ENCODE data around the gene KCNT2.

The KCNT2 gene

GRCh38 chr1:196366817-196367495 lies 241.3 kb downstream of the KCNT2 start:
- H3K4me1 ChIP-seq (ENCODE audit: control insufficient read depth, insufficient read depth, low read length), result no peaks in the 10 kb centered on the region
- H3K27ac ChIP-seq (ENCODE audit: extremely low read depth, low read depth, low read length), result no peak overlapping the region
- TF ChIP-seq ZBTB1 (tag by site-specific recombination; IDR thresholded peaks at IDR 0.05) (no peak), ZNF404 (tag by site-specific recombination; IDR thresholded peaks at IDR 0.05) (no peak), ZXDB (tag by site-specific recombination; IDR thresholded peaks at IDR 0.05) (no peak), ZNF426 (tag by site-specific recombination; IDR thresholded peaks at IDR 0.05) (no peak), ZNF76 (tag by site-specific recombination; IDR thresholded peaks at IDR 0.05; ENCODE audit: borderline replicate concordance, low read depth) (no peak), ZNF274 (IDR thresholded peaks at IDR 0.05; ENCODE audit: low read length) (no peak), ZNF274 (tag by site-specific recombination; IDR thresholded peaks at IDR 0.05; ENCODE audit: borderline replicate concordance) (no peak), ZFP41 (tag by site-specific recombination; IDR thresholded peaks at IDR 0.05; ENCODE audit: borderline replicate concordance) (no peak), ZNF366 (tag by site-specific recombination; conservative IDR thresholded peaks at IDR 0.05) (no peak), ZNF121 (tag by site-specific recombination; IDR thresholded peaks at IDR 0.05) (no peak), ZNF184 (tag by site-specific recombination; IDR thresholded peaks at IDR 0.05) (no peak)
- TF ChIP-seq, protein P1, sequence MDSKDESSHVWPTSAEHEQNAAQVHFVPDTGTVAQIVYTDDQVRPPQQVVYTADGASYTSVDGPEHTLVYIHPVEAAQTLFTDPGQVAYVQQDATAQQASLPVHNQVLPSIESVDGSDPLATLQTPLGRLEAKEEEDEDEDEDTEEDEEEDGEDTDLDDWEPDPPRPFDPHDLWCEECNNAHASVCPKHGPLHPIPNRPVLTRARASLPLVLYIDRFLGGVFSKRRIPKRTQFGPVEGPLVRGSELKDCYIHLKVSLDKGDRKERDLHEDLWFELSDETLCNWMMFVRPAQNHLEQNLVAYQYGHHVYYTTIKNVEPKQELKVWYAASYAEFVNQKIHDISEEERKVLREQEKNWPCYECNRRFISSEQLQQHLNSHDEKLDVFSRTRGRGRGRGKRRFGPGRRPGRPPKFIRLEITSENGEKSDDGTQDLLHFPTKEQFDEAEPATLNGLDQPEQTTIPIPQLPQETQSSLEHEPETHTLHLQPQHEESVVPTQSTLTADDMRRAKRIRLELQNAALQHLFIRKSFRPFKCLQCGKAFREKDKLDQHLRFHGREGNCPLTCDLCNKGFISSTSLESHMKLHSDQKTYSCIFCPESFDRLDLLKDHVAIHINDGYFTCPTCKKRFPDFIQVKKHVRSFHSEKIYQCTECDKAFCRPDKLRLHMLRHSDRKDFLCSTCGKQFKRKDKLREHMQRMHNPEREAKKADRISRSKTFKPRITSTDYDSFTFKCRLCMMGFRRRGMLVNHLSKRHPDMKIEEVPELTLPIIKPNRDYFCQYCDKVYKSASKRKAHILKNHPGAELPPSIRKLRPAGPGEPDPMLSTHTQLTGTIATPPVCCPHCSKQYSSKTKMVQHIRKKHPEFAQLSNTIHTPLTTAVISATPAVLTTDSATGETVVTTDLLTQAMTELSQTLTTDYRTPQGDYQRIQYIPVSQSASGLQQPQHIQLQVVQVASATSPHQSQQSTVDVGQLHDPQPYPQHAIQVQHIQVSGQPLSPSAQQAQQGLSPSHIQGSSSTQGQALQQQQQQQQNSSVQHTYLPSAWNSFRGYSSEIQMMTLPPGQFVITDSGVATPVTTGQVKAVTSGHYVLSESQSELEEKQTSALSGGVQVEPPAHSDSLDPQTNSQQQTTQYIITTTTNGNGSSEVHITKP (tag by site-specific recombination; IDR thresholded peaks at IDR 0.05), result no peak
- TF ChIP-seq, protein P2, sequence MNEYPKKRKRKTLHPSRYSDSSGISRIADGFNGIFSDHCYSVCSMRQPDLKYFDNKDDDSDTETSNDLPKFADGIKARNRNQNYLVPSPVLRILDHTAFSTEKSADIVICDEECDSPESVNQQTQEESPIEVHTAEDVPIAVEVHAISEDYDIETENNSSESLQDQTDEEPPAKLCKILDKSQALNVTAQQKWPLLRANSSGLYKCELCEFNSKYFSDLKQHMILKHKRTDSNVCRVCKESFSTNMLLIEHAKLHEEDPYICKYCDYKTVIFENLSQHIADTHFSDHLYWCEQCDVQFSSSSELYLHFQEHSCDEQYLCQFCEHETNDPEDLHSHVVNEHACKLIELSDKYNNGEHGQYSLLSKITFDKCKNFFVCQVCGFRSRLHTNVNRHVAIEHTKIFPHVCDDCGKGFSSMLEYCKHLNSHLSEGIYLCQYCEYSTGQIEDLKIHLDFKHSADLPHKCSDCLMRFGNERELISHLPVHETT (tag by site-specific recombination; IDR thresholded peaks at IDR 0.05), result no peak
- CTCF ChIA-PET, result no interaction called here
- H3K9me3 ChIP-seq (ENCODE audit: control insufficient read depth, insufficient read depth, low read depth, low read length), result no peaks in the 10 kb centered on the region
- POLR2A ChIA-PET, result no interaction called here
- H3K4me3 ChIP-seq (ENCODE audit: low read depth, low read length), result no peak overlapping the region
- no peaks in the 10 kb centered on the region for H3K36me3 ChIP-seq (ENCODE audit: control insufficient read depth in 2 of 2, insufficient read depth in 1 of 2, low read length in 2 of 2)

DNA sequence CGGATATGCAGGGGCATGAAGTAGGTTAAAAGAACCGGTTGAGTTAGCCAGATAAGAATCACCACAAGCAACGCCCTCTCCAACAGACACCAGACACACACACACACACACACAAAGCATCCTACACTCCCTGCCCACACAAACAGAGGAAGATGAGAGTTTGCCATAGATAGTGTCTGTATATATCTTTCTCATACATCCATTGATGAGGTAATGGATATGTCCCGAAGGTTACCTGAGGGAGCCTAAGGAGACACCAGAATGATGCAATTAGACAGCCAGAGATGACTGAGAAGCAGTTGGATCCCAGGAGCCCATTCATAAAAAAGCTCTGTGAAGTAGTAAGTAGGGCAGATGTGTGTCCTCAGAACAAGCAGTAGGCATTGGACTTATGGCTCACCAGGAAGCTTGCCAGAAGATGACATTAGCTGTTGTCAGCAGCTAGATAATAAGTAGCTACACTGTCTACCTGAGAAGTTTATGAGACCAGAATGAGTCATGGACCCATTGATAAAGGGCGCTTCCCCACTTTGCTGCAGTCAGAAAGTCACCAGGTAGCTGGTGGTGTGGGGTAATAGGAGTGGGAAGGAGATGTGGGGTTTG lies 247.0 kb downstream of the KCNT2 start:
- no peak for TF ChIP-seq ZNF133 (tag by site-specific recombination; IDR thresholded peaks at IDR 0.05)
- TF ChIP-seq ZBTB1 (tag by site-specific recombination; IDR thresholded peaks at IDR 0.05), result no peak
- TF ChIP-seq ZNF423 (tag by site-specific recombination; IDR thresholded peaks at IDR 0.05), result no peak
- TF ChIP-seq SP3 (tag by site-specific recombination; IDR thresholded peaks at IDR 0.05), result no peak
- TF ChIP-seq SCRT1 (tag by site-specific recombination; IDR thresholded peaks at IDR 0.05; ENCODE audit: borderline replicate concordance), result no peak
- no peaks in the 10 kb centered on the region for H3K4me1 ChIP-seq (ENCODE audit: control insufficient read depth, insufficient read depth, low read length)
- CTCF ChIA-PET, result no interaction called here
- H3K4me3 ChIP-seq (ENCODE audit: low read depth, low read length), result no peak overlapping the region
- POLR2A ChIA-PET, result no interaction called here
- H3K36me3 ChIP-seq (ENCODE audit: control insufficient read depth in 2 of 2, insufficient read depth in 1 of 2, low read length in 2 of 2), result no peaks in the 10 kb centered on the region
- H3K9me3 ChIP-seq (ENCODE audit: control insufficient read depth, insufficient read depth, low read depth, low read length), result no peaks in the 10 kb centered on the region
- H3K27ac ChIP-seq (ENCODE audit: extremely low read depth, low read depth, low read length), result no peak overlapping the region

DNA sequence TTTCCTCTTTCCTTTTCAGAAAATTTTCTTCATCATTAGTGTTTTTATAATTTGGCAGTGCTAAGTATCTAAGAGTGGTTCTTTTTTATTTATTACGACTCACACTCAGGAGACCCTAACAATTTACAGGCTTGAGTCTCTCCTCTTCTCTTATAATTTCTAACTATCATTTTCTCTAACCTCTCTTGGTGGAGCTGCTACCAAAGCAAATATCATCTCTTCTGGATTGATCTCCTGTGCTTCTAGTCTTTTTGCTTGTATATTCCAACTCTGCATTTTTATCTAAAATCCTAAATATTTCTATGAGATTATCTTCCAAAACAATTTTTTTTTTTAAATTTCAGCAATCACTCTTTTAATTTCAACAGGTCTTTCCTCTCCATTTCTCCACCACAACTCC lies 250.3 kb downstream of the KCNT2 start:
- ChIA-PET POLR2A (no interaction called here), CTCF (interaction anchor here (0.5 to 1.7 kb wide), 4 partner anchors 15 to 303 kb away, joined by 3 to 4 read pairs (median 3); no protein-coding TSS in a partner anchor)
- H3K4me3 ChIP-seq (ENCODE audit: low read depth, low read length), result no peak overlapping the region
- no peaks in the 10 kb centered on the region for H3K9me3 ChIP-seq (ENCODE audit: control insufficient read depth, insufficient read depth, low read depth, low read length)
- H3K4me1 ChIP-seq (ENCODE audit: control insufficient read depth, insufficient read depth, low read length), result no peaks in the 10 kb centered on the region
- no peaks in the 10 kb centered on the region for H3K36me3 ChIP-seq (ENCODE audit: control insufficient read depth in 2 of 2, insufficient read depth in 1 of 2, low read length in 2 of 2)
- no peak overlapping the region for H3K27ac ChIP-seq (ENCODE audit: extremely low read depth, low read depth, low read length)
- TF ChIP-seq, protein P3, sequence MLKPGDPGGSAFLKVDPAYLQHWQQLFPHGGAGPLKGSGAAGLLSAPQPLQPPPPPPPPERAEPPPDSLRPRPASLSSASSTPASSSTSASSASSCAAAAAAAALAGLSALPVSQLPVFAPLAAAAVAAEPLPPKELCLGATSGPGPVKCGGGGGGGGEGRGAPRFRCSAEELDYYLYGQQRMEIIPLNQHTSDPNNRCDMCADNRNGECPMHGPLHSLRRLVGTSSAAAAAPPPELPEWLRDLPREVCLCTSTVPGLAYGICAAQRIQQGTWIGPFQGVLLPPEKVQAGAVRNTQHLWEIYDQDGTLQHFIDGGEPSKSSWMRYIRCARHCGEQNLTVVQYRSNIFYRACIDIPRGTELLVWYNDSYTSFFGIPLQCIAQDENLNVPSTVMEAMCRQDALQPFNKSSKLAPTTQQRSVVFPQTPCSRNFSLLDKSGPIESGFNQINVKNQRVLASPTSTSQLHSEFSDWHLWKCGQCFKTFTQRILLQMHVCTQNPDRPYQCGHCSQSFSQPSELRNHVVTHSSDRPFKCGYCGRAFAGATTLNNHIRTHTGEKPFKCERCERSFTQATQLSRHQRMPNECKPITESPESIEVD (tag by site-specific recombination; IDR thresholded peaks at IDR 0.05), result no peak
- TF ChIP-seq ZNF184 (tag by site-specific recombination; IDR thresholded peaks at IDR 0.05) (no peak), ZNF776 (tag by site-specific recombination; IDR thresholded peaks at IDR 0.05; ENCODE audit: borderline replicate concordance) (no peak), ZBTB48 (tag by site-specific recombination; IDR thresholded peaks at IDR 0.05) (no peak), ZNF37A (tag by site-specific recombination; IDR thresholded peaks at IDR 0.05) (no peak), ZNF48 (tag by site-specific recombination; IDR thresholded peaks at IDR 0.05) (no peak), YY2 (tag by site-specific recombination; IDR thresholded peaks at IDR 0.05) (no peak)
